ENCODE measurements around the gene GARIN3. TPM values are rescaled to one million over a fixed set of nuclear protein-coding genes. Genes with fewer than 3 reads are reported as not detected.

Gene GARIN3
- total and polyA plus RNA-seq, 9 of the 15 experiments (the other 6 are each of a cell fraction or from before 2014, with no cell fraction given) = not detected

DNA sequence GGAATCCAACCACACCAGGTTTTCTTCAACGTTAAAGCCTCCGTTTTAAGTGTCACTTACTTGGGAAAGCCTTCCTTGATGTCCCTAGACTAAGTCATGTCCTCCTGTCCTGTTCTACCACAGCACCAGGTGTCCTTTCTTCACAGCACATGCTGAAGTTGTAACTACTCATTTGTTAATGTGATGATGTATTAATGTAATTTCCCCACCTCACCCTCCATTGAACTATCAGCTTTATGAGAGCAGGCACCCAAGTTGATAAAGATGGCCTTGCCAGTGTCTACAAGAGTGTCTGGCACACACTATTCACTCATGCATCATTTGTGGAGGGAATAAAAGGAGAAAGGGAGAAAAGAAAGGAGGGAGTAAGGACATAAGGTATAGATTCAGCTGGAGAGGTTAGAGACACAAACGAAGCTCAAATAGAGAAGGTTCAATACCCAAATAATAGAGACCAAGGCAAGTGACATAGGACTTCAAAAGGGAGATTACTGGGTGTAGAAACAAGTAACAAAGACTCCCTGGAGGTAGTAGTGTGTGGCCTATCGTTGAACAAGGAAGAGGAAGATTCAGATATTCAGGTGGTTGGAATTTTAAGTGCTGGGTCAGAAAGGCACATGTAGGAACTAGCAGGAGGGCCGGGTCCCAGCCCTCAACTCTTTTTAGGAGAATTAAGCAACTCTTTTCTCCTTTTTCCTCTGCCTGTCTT is 21.1 kb upstream of the GARIN3 start:
- in situ Hi-C loops (cut with MboI) (no loop called here), intact Hi-C loops (cut with micrococcal nuclease) (no loop called here)
- ATAC-seq (no peak), FAIRE-seq (no peak), DNase-seq (ENCODE audit: extremely low read depth in 1 of 4, low spot score in 3 of 4) (no peak)
- Histone ChIP-seq H3K79me2 (ENCODE audit: control insufficient read depth, insufficient read depth, low read length) (no peaks in the 10 kb centered on the region), H3K4me2 (ENCODE audit: insufficient read depth, low read length) (no peak overlapping the region), H3K27ac (ENCODE audit: extremely low read depth, low read depth, low read length) (no peak overlapping the region), H3K9me3 (replicated peaks; ENCODE audit: control insufficient read depth, insufficient read depth, low read depth, low read length) (no peaks in the 10 kb centered on the region), H3K4me1 (replicated peaks in 1 of 2; ENCODE audit: control insufficient read depth in 2 of 2, insufficient read depth in 2 of 2, low read length in 2 of 2) (no peaks in the 10 kb centered on the region), H2AFZ (ENCODE audit: low read depth, low read length) (no peak overlapping the region), H3K9me1 (ENCODE audit: control insufficient read depth, insufficient read depth, low read length) (no peaks in the 10 kb centered on the region), H3K9ac (ENCODE audit: insufficient read depth in 1 of 2, low read depth in 2 of 2, low read length in 2 of 2) (no peak overlapping the region), H4K20me1 (replicated peaks; ENCODE audit: control insufficient read depth, insufficient read depth, low read length) (no peaks in the 10 kb centered on the region), H3K36me3 (ENCODE audit: control insufficient read depth, insufficient read depth, low read length) (no peaks in the 10 kb centered on the region), H3K27me3 (ENCODE audit: control insufficient read depth in 2 of 2, insufficient read depth in 2 of 2, low read length in 2 of 2) (no peaks in the 10 kb centered on the region; a peak in 1 of 5 replicates), H3K4me3 (no peak overlapping the region)
- BruUV-seq (replicated peaks) = no TSS peak
- POLR2A ChIA-PET = interaction anchor here (0.6 kb wide), 1 partner anchor 31 kb away, joined by 3 read pairs; no protein-coding TSS in a partner anchor
- TF ChIP-seq CEBPG (CRISPR knock-in tag; IDR thresholded peaks at IDR 0.05) (no peak), CEBPG (tag; conservative IDR thresholded peaks at IDR 0.05 in 1 of 2, IDR thresholded peaks at IDR 0.05 in 1 of 2) (no peak), FOXK1 (CRISPR knock-in tag; IDR thresholded peaks at IDR 0.05; ENCODE audit: borderline replicate concordance) (no peak), ZNF274 (IDR thresholded peaks at IDR 0.05; ENCODE audit: borderline replicate concordance, low read depth, low read length) (no peak), ZNF717 (CRISPR knock-in tag; IDR thresholded peaks at IDR 0.05) (no peak), ZC3H8 (IDR thresholded peaks at IDR 0.05) (no peak), XRCC4 (IDR thresholded peaks at IDR 0.05; ENCODE audit: extremely low read depth, insufficient read depth, insufficient read length) (no peak), RAD51 (IDR thresholded peaks at IDR 0.05; ENCODE audit: borderline replicate concordance, low read depth) (no peak), KLF13 (tag; IDR thresholded peaks at IDR 0.05; ENCODE audit: borderline replicate concordance, low read depth) (no peak), ZBTB7A (IDR thresholded peaks at IDR 0.05; ENCODE audit: borderline replicate concordance, control insufficient read depth, low read depth, low read length) (no peak), ZNF324 (CRISPR knock-in tag; IDR thresholded peaks at IDR 0.05) (no peak), CHD4 (IDR thresholded peaks at IDR 0.05; ENCODE audit: insufficient read depth, insufficient replicate concordance, low read depth, low read length, poor library complexity, severe bottlenecking) (no peak), XRCC3 (IDR thresholded peaks at IDR 0.05) (no peak)
- TF ChIP-seq, protein P1, sequence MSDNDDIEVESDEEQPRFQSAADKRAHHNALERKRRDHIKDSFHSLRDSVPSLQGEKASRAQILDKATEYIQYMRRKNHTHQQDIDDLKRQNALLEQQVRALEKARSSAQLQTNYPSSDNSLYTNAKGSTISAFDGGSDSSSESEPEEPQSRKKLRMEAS (CRISPR knock-in tag; IDR thresholded peaks at IDR 0.05) = no peak
- TF ChIP-seq, protein P2, sequence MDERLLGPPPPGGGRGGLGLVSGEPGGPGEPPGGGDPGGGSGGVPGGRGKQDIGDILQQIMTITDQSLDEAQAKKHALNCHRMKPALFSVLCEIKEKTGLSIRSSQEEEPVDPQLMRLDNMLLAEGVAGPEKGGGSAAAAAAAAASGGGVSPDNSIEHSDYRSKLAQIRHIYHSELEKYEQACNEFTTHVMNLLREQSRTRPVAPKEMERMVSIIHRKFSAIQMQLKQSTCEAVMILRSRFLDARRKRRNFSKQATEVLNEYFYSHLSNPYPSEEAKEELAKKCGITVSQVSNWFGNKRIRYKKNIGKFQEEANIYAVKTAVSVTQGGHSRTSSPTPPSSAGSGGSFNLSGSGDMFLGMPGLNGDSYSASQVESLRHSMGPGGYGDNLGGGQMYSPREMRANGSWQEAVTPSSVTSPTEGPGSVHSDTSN (CRISPR knock-in tag; IDR thresholded peaks at IDR 0.05; ENCODE audit: low read depth) = no peak
- TF ChIP-seq, protein P2 (tag; conservative IDR thresholded peaks at IDR 0.05; ENCODE audit: low read depth) = no peak
- TF ChIP-seq, protein P3, sequence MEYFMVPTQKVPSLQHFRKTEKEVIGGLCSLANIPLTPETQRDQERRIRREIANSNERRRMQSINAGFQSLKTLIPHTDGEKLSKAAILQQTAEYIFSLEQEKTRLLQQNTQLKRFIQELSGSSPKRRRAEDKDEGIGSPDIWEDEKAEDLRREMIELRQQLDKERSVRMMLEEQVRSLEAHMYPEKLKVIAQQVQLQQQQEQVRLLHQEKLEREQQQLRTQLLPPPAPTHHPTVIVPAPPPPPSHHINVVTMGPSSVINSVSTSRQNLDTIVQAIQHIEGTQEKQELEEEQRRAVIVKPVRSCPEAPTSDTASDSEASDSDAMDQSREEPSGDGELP (CRISPR knock-in tag; IDR thresholded peaks at IDR 0.05; ENCODE audit: borderline replicate concordance) = no peak
- 1% methylated on average over 5 of the region's 5 CpGs for WGBS (ENCODE audit: insufficient coverage, low coverage, missing lambda C conversion rate)
- CTCF ChIA-PET (ENCODE audit: low intra/inter-chr PET ratio) = no interaction called here
